ENCODE measurements around the gene PARVA.

GRCh38 chr11:12543596-12544415 is 166.4 kb downstream of the PARVA start:
- no peak for TF ChIP-seq RAD21 (IDR thresholded peaks at IDR 0.05; ENCODE audit: low read depth)
- TF ChIP-seq, protein P1, sequence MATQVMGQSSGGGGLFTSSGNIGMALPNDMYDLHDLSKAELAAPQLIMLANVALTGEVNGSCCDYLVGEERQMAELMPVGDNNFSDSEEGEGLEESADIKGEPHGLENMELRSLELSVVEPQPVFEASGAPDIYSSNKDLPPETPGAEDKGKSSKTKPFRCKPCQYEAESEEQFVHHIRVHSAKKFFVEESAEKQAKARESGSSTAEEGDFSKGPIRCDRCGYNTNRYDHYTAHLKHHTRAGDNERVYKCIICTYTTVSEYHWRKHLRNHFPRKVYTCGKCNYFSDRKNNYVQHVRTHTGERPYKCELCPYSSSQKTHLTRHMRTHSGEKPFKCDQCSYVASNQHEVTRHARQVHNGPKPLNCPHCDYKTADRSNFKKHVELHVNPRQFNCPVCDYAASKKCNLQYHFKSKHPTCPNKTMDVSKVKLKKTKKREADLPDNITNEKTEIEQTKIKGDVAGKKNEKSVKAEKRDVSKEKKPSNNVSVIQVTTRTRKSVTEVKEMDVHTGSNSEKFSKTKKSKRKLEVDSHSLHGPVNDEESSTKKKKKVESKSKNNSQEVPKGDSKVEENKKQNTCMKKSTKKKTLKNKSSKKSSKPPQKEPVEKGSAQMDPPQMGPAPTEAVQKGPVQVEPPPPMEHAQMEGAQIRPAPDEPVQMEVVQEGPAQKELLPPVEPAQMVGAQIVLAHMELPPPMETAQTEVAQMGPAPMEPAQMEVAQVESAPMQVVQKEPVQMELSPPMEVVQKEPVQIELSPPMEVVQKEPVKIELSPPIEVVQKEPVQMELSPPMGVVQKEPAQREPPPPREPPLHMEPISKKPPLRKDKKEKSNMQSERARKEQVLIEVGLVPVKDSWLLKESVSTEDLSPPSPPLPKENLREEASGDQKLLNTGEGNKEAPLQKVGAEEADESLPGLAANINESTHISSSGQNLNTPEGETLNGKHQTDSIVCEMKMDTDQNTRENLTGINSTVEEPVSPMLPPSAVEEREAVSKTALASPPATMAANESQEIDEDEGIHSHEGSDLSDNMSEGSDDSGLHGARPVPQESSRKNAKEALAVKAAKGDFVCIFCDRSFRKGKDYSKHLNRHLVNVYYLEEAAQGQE (IDR thresholded peaks at IDR 0.05; ENCODE audit: low read depth) = no peak

Measured in Ishikawa (cell line).